SW 1271 (cell line): ENCODE data around the gene ECHDC3.
A peak's percentile ranks its signal among the peaks of the same experiment; 100 is the strongest.
"Not testable (repeated sequence)": the region's sequence is repeated elsewhere in the genome, so short reads cannot be mapped to it uniquely, and the experiment has no call there.

ENCODE experiments used
- DNase-seq, 2 experiments: peaks; one replicate each; lab custom pipeline; 2025; lab: John Stamatoyannopoulos, UW

ECHDC3 gene, protein sequence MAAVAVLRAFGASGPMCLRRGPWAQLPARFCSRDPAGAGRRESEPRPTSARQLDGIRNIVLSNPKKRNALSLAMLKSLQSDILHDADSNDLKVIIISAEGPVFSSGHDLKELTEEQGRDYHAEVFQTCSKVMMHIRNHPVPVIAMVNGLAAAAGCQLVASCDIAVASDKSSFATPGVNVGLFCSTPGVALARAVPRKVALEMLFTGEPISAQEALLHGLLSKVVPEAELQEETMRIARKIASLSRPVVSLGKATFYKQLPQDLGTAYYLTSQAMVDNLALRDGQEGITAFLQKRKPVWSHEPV

DNA sequence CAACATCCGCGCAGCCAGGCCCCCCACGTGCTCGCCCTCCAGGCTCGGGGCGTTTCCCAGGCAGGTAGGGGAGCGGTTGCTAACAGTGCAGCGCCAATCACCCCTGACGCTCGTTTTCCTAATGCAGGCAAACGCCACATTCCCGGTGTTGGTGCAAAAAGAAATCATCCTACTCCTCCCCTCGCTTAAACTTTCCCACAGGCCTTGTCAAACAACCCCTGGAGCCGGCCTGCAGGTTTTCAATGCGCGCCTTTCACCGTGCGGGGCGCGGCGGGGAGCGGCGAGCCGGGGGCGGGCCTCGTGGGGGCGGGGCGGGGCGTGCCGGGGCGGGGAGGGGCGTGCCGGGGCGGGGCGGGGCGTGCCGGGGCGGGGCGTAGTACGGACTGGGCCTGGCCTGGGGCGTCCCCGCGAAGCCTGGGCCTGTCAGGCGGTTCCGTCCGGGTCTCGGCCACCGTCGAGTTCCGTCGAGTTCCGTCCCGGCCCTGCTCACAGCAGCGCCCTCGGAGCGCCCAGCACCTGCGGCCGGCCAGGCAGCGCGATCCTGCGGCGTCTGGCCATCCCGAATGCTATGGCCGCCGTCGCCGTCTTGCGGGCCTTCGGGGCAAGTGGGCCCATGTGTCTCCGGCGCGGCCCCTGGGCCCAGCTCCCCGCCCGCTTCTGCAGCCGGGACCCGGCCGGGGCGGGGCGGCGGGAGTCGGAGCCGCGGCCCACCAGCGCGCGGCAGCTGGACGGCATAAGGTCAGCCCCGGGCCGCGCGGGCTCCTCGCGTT lies at the start of gene ECHDC3:
TSS of gene ECHDC3 (plus strand) at position 374 of the 770 bp plus-strand sequence. CDS start at position 569, 195 bp downstream.
- DNase-seq = peak in 1 of 2 experiments; percentile 11

DNA sequence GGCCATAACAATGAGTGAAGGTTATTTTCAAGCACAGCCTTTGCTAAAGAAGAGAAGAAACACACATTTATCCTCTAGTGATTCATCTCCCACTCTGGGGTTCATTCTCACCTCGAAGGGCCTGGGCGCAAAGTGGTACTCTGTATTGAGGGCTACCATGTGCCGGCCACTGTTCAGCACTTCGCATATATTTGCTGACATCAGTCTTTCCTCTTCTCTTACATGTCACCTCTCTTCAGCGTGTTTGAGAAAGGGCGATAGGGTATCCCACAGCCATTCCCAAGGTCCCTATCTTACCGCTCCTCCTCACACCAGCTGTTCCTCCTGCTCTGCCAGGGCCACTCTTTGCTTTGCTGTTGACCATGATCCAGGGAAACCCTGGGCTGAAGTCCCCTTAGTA lies 48.8 kb upstream of the ECHDC3 start:
- no peak for DNase-seq

DNA sequence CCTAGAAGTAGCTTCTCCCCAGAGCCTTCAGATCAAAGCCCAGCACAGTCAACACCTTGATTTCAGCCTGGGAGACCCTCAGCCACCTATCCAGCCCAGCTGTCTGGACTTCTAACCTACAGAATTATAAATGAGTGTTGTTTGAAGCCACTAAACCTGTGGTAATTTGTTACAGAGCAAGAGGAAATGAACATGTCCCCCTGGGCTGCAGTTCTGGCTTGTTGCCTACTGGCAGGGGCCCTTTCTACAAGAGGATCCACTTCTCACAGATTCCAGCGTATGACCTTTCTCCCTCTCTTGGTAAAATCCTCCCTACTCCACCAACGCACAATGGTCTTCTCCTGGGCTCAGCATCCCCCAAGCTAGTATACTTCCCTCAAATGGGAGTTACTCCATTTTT lies 46.4 kb upstream of the ECHDC3 start:
- no peak for DNase-seq

DNA sequence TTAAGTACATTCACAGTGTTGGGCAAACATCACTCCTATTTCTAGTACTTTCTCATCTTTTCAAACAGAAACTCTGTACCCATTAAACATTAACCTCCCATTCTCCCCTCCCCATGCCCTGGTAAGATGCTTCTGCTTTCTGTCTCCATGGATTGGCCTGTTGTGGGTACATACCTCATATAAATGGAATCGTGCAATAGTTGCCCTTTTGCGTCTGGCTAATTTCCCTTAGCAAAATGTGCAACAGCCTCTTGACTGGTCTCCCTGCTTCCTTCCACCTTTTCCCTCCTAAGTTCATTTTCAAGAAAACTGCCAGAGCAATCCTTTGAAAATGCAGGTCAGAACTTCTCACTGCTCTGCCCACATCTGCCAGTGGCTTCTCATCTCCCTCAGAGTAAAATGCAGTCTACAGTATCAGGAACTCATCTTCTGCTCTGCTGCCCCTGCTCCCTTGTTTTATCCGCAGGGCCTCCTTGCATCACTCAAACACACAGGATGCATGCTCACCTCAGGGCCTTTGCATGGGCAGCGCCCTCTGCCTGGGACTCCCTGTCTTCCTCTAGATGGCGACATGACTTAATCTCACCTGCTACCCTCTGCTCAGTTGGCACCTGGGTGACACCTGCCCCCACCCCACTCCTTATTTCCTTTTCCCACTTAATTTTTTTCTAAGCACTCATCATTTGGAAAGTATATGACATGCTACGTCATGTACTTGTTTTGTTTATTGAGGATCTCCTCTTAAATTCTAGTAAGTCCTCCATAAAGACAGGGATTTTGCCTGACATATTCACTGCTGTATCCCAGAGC lies 44.3 kb upstream of the ECHDC3 start:
- DNase-seq = no peak

DNA sequence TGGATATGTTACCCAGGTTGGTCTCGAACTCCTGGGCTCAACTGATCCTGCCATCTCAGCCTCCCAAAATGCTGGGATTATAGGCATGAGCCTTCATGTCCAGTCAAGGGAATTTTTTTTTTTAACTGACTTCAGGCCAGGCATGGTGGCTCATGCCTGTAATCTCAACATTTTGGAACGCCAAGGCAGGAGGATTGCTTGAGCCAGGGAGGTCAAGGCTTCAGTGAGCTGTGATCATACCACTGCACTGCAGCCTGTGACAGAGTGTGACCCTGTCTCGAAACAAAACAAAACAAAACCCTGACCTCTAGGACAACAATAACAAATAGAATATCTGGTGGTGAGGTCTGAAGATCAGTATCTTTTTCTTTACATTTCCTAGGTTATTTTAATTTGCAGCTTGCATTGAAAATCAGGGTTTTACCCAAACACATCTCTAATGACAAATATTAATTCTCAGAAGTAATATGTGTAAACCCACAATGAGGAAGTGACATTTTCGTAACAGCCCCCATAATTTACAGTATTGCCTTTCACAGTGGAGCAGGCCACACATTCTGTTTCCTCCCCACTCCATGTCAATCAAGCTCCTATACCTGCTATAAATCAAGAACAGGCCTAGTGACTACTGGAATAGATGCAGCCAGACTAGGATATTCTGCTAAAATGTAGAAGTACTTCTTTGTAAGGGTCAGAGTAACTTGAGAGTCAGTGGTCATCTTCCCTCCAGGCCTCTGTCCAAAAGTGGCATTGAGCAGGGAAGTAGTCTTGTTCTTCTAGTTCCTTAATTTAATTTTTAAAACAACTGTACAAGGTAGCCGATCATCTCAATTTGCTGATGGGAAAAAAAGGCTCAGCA lies 43.3 kb upstream of the ECHDC3 start:
- DNase-seq = no peak

DNA sequence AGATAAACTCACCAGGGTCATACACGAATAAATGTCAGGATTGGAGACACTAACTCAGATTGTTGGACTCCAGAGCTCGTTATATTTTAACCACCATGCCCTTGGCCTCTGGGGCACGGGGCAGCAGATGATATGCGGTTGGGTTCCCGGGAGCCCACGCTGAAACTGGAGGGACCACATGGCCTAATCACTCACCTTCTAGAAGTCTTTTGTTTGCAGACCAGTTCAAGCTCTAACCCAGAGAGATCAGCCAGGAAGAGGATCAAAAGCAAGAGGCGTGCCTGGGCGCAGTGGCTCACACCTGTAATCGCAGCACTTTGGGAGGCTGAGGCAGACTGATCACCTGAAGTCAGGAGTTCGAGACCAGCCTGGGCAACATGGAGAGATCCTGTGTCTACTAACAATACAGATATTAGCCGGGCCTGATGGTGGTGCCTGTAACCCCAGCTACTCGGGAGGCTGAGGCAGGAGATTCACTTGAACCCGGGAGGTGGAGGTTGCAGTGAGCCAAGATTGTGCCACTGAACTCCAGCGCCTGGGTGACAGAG lies 42.6 kb upstream of the ECHDC3 start:
- no peak for DNase-seq

DNA sequence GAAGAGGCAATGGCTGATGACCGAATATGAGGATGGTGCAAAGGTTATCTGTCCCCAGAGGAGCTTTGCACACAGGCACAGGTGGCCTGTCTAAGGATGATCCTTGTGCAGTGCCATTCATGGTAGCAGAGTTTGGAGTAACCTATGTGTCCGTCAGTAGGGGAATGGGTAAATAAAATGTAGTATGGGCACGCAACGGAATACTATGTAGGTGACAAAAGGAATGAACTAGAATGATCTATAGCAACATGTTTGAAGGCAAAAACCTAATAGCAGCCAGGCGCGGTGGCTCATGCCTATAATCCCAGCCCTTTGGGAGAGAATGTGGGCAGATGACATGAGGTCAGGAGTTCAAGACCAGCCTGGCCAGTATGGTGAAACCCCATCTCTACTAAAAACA lies 41.6 kb upstream of the ECHDC3 start:
- DNase-seq = no peak

DNA sequence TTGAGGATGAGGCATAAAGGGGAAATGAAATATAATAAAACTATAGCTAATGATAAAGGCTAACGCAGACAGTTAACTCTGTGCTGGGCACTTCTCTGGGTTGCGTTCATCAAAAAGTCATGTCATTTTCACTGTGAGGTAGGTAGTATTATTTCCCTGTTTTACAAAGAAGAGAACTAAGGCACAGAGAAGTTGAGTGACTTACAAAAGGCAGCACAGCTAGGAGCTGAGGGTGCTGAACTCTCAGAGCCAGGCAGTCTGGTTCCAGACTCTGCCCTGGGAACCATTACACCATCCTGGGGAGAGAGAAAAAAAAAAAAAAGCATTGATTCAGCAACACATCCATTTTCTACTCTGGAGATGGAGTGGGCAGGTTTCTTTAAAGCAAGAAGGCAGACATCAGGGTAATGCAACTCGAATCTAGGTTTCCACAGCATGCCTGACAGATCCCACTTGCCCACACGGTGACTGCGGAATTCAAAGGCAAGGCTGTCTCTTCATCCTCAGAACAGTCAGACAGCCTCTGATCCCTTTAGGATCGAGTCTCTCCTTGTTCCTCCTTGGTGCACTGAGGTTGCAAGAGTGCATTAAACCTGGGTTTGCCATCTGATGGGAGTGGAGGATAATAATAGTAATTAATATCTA lies 40.6 kb upstream of the ECHDC3 start:
- no peak for DNase-seq

DNA sequence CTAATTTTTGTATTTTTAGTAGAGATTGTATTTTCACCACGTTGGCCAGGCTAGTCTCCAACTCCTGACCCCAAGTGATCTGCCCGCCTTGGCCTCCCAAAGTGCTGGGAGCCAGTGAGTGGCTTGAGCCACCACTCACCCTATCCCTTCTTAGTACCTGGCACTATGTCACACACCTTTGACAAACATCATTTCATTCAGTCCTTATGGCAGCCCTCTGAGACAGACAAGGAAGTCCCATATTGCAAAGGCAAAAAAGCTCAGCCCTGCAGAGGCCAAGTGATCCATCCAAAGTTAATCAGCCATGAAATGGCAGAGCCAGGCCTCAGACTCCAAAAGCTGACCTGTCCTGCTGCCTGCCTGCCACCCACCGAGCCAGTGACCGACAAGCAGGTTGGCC lies 39.9 kb upstream of the ECHDC3 start:
- DNase-seq = no peak

DNA sequence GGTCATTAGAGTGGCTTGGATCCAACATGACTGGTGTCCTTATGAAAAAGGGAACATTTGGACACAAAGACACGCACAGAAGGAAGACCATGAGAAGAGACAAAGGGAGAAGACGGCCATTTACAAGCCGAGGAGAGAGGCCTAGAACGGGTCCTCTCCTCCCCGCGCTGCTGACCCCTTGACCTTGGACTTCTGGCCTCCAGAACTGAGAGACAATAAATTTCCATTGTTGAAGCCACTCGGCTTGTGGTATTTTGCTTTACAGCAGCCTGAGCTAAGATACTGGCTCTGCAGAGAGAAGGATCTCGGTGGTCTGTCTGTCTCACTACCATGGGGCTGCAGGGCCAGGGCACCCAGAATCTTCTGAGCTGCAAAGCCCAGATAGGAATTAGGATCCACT lies 38.1 kb upstream of the ECHDC3 start:
- no peak for DNase-seq

DNA sequence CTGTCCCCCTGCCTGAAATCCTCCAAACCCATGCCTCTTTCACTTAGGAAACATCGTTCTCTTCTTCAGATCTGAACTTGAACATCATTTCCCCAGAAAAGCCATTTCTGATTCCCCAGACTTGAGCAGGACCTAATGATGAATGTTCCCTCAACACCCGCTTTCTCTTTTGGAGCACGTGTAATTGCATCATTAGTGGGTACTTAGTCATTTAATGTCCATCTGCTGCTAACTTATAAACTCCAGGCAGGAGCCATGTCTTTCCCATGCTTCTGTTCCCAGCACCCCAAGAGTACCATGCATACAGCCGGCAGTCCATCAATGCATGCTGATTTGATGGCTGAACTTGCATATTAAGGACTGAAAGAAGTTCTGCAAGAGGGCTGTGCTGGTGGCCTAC lies 36.5 kb upstream of the ECHDC3 start:
- DNase-seq = no peak

DNA sequence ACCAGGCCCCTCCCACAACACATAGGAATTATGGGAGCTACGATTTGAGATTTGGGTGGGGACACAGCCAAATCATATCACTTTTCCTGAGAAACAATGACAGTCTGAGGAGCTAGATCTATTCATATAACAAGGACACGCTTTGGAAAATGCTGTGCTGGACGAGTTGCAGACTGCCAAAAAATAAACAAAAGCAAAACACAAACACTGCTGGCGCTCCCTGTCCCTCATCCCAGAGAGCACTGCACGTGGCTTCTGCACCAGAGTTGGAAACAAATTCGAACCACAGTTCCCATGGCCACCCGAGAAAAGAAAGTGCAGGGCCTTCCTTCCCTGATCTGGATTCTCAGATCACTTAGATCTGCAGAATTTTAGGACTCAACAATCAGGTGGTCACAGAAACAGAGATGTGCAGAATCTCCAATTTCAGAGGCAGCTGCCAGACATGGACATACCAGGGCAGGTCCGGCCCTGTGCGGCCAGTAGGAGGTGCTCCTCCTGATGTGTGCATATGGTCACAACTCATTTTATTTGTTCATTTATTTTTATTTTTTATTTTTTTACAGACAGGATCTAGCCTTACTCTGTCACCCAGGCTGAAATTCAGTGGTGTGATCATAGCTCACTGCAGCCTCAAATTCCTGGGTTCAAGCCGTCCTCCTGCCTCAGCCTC lies 35.2 kb upstream of the ECHDC3 start:
- DNase-seq = no peak

DNA sequence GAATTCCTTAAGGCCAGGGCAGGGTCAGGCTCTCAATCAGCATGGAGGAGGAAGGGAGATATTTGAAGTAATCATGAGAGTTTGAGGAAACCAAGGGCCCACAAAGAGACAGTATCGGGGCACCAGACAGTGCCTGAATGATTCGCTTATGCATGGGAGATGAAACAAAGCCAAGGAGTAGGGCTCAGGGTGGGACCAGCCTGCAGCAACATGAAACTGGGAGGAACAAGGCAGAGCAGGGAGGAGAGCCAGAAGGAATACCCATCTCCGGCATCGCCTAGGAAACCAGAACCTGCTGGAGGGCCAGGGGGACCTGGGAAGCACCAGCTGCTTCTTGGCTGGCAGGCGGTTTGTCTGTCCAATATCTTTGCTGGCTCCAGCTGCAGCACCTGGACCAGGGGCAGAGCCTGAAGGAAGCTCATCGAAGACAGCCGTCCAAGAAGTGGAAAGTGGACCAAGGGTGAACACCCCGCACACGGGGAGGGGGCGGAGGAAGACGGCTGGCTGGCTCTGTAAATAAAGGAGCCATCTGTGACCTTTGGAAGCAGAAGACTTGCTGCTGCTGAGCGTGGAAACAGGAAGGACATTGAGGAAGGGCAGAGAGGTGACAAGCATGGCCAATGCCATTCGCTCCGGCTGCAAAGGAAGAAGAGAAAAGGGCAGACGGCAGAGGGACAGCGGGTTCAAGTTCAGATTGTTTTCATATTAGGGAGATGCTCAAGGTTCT lies 34.4 kb upstream of the ECHDC3 start:
- DNase-seq = no peak

DNA sequence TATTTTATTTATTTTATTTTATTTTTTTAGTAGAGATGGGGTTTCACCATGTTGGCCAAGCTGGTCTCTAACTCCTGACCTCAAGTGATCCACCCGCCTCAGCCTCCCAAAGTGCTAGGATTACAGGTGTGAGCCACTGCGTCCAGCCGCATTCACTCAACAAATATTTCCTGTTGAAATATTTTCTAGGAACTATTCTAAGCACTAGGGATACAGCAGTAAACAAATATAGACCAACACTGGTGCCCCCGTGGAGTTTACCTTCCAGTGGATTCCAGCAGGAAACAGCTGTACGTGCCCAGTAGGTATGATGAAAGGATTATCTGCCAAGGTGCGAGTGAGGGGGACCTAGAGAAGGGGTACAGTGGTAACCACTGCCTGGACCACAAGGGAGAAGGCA lies 33.4 kb upstream of the ECHDC3 start:
- DNase-seq = not testable (repeated sequence)

DNA sequence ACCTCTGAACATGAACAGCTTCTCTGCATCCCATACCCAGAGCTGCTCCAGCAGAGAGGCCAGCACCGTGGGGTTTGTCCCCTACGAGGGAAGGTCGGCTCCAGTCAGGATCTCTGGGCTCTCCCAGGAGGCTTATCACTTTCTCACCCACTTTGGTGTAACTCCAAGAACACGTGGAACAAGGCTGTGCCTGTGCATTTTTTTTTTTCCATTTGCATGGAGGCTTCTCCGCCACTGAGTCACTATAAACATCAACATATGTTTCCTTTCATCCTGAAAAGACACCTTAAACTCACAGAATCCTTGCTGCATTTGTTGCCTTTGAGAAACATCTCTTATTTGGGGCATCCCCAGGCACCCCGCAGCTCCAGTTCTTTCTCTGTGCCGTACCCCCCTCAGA lies 29.4 kb upstream of the ECHDC3 start:
- DNase-seq = no peak

DNA sequence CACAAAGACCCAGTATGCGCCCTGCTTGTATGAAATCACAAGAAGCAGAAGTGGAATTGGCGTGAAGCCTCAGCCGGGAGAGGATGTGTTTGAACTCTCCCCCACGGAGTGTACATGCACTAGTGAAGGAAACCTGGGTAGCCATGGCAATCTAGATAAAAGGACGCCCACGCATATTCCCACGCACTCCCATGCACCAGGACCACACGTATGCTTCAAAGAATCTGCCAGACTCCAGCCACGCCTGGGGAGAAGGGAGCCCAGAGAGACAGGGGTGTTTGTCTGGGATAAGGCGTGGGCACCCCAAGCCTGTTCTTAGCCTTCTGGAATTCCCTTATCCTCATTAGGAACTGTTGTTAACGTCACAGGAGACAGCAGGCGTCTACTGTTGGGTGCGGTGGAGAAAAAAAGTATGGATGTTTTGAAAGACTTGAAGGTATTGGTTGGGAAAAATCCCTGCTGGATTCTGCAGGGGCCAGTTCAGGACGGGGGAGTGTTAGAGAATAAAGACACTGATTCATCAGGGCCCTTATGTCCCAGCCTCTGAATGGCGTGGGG lies 28.9 kb upstream of the ECHDC3 start:
- no peak for DNase-seq

DNA sequence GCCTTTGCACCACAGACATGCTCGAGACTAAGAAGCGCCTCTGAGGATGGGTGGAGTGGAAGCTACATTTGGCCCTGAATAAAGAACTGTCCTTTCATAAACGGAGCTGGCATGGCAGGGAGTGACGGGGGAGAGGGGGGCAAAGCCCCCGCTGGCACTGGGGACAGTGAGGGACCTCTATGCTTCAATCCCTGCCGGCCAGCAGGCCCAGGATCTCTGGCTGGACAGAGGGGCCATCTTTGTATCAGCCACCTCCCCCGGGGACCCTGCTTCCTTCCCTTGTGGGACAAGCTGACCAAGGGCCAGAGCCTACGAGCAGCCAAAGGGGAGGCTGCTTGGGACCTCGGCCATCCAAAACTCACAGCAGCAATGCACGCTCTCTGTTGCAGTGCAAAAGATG lies 28.2 kb upstream of the ECHDC3 start:
- no peak for DNase-seq

DNA sequence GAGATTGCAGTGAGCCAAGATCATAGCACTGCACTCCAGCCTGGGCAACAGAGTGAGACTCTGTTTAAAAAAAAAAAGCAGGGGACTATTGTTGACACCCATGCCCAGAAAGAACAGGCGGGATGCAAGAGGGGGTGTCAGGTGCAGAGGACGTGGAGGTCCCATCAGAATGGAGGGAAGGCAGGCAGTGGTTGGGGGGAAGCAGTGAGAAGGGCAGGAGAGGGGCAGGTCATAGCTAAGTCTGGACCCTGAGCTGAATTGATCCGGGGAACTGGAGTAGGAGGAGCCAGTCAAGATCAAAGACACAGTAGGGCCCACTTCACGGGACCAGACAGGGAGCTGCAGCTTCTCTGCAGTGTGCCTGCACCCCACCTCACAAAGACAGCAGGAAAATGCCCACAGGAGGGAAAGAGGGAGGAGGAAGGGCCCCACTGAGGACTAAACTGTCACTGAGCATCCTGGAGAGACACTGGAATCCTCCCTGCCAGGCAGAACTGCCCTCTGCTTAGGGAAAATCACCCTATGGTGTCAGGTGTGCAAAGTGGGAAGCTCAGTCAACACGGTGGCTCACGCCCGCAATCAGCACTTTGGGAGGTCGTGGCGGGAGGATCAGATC lies 27.3 kb upstream of the ECHDC3 start:
- no peak for DNase-seq
